PC-3 (cell line): ENCODE results near the gene ABCC12. TPM values are rescaled to one million over a fixed set of nuclear protein-coding genes. Genes with fewer than 3 reads are reported as not detected.

ENCODE experiments used
- ATAC-seq: fragments of 200-7000 bp; cut with Tn5 transposase; 2 replicates; pipeline ENCODE4 v1.9.1; 2020; ENCODE audit warnings: mild to moderate bottlenecking, moderate library complexity
- BruUV-seq: library from RNA; stranded (reverse); fragments of 400-500 nt; replicated peaks from 2 replicates; lab custom pipeline; 2021; lab: Mats Ljungman, UMichigan
- CTCF ChIA-PET: fragments of 300-600 bp; sonication (Branson Sonifier 250); formaldehyde crosslinking; loops from one replicate; lab custom pipeline; 2022; ENCODE audit warnings: antibody characterized with exemption; lab: Charles Lee
- POLR2A ChIA-PET: fragments of 300-600 bp; sonication (Branson Sonifier 250); formaldehyde crosslinking; loops from one replicate; lab custom pipeline; 2022; ENCODE audit warnings: antibody characterized with exemption; ENCODE audit not compliant: unreplicated experiment; lab: Charles Lee
- DNase-seq: peaks from one replicate; pipeline ENCODE4 v3.0.0-alpha.2; 2015
- H2AFZ ChIP-seq: fragments of 300-600 bp; sonication (generic); 2 replicates; pipeline ENCODE4 v1.6.0; 2016; ENCODE audit warnings: antibody characterized with exemption, low read length
- H3F3A ChIP-seq: fragments of 300-600 bp; sonication (generic); one replicate; pipeline ENCODE4 v1.6.0; 2017; ENCODE audit warnings: antibody characterized with exemption, low read length, control low read depth, mild to moderate bottlenecking; ENCODE audit not compliant: unreplicated experiment
- H3K27ac ChIP-seq: fragments of 300-600 bp; sonication (generic); 2 replicates; pipeline ENCODE4 v1.5.1; 2016; ENCODE audit warnings: mild to moderate bottlenecking, low read length
- H3K27me3 ChIP-seq: fragments of 300-600 bp; sonication (generic); 2 replicates; pipeline ENCODE4 v1.6.1; 2016; ENCODE audit warnings: low read length, mixed read lengths
- H3K36me3 ChIP-seq: fragments of 300-600 bp; sonication (generic); 2 replicates; pipeline ENCODE4 v1.6.1; 2016; ENCODE audit warnings: low read depth, mixed run types, low read length, mixed read lengths
- H3K4me1 ChIP-seq: fragments of 300-600 bp; sonication (generic); 2 replicates; pipeline ENCODE4 v1.5.1; 2016; ENCODE audit warnings: low read length; ENCODE audit not compliant: insufficient read depth
- H3K4me2 ChIP-seq: fragments of 300-600 bp; sonication (generic); 2 replicates; pipeline ENCODE4 v1.6.0; 2016; ENCODE audit warnings: low read length
- H3K4me3 ChIP-seq: fragments of 300-600 bp; sonication (generic); 2 replicates; pipeline ENCODE4 v1.5.1; 2016; ENCODE audit warnings: mild to moderate bottlenecking, low read length, mixed read lengths
- H3K79me2 ChIP-seq: fragments of 300-600 bp; sonication (generic); 2 replicates; pipeline ENCODE4 v1.6.1; 2017; ENCODE audit warnings: low read length, mixed read lengths
- H3K9ac ChIP-seq: fragments of 300-600 bp; sonication (generic); 2 replicates; pipeline ENCODE4 v1.6.0; 2016; ENCODE audit warnings: mild to moderate bottlenecking, low read length
- H3K9me2 ChIP-seq: fragments of 300-600 bp; sonication (generic); replicated peaks from 2 replicates; pipeline ENCODE4 v1.6.1; 2016; ENCODE audit warnings: mixed run types, low read length, mixed read lengths
- H3K9me3 ChIP-seq: fragments of 300-600 bp; sonication (generic); 2 replicates; pipeline ENCODE4 v1.6.1; 2016; ENCODE audit warnings: low read length, mixed read lengths
- H4K20me1 ChIP-seq: fragments of 300-600 bp; sonication (generic); 2 replicates; pipeline ENCODE4 v1.6.1; 2016; ENCODE audit warnings: low read length, mixed read lengths
- EZH2 ChIP-seq: fragments of 300-600 bp; sonication (generic); IDR thresholded peaks from one replicate; pipeline ENCODE4 v1.6.1; 2017; ENCODE audit warnings: antibody characterized with exemption, mild to moderate bottlenecking, low read length; ENCODE audit not compliant: unreplicated experiment
- EZH2phosphoT487 ChIP-seq: fragments of 300-600 bp; sonication (generic); IDR thresholded peaks from 2 replicates; pipeline ENCODE4 v1.6.1; 2018; ENCODE audit warnings: mild to moderate bottlenecking, antibody characterized with exemption, low read length, borderline replicate concordance
- intact Hi-C: fragments of 100-400 bp; cut with micrococcal nuclease; formaldehyde crosslinking; loops from 2 replicates; pipeline ENCODE4 v1.9.0; 2023
- total RNA-seq: library from RNA; depleted of rRNA; stranded (reverse); fragments of >200 nt; gene quantifications from 2 replicates; pipeline ENCODE4 v1.2.3, GENCODE V29; 2014
- TF ChIP-seq, protein P1 (sequence below): fragments of 300-600 bp; sonication (generic); conservative IDR thresholded peaks from 2 replicates; pipeline ENCODE4 v1.5.1; 2017; ENCODE audit warnings: antibody characterized with exemption, low read depth, mild to moderate bottlenecking, low read length

ABCC12 gene
- total RNA-seq, 1 experiment from 2014 or later, result not detected

DNA sequence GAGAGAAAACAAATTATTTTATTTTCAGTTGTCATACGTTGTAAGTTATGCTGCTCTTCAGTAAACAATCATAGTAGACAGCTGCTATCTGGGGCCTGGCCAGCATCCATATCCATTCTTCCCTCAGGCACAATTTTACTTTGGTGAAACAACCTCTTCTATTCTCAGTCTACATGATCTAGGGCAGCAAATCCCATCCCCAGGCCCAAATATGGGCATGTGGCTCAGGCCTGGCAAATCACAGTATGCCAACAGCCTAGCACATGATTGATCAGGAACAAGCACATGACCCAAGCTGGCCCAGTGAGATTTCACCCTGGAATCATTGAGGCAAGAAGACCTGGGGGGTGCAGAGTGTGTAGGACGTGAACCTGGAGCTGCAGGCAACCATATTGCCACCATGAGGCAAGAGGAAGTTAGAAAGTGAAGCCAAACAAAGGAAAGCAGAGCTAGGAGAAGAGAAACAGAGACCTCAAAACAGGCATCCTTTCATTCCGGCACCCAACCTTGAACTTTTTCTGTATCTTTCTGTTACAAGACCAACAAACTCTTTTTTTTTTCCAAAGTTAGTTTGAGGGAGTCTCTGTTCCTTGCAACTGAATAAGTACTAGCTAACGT, 10.3 kb upstream of the ABCC12 start:
- Histone ChIP-seq H3K4me2 (peak overlapping the region; percentile 73; the same call in 1 of the 2 replicates), H3K9ac (0 out of 2 replicates have a peak overlapping the region, but pooled peaks have one; percentile 37), H3K4me3 (no peak overlapping the region), H3K4me1 (peaks cover 13% of the 10 kb centered on the region), H3K9me2 (no peaks in the 10 kb centered on the region), H3K27ac (no peak overlapping the region), H3K36me3 (no peaks in the 10 kb centered on the region), H3F3A (no peaks in the 10 kb centered on the region), H3K9me3 (no peaks in the 10 kb centered on the region), H4K20me1 (no peaks in the 10 kb centered on the region), H3K27me3 (no peaks in the 10 kb centered on the region), H2AFZ (peak overlapping the region; percentile 83; the same call in 1 of the 2 replicates), H3K79me2 (no peaks in the 10 kb centered on the region)
- CTCF ChIA-PET, result interaction anchor here (0.7 to 1.9 kb wide), 2 partner anchors 152 to 1024 kb away, joined by 3 to 6 read pairs; no protein-coding TSS in a partner anchor
- peak; percentile 29; the same call in 1 of the 2 replicates for ATAC-seq
- TF ChIP-seq, protein P1, sequence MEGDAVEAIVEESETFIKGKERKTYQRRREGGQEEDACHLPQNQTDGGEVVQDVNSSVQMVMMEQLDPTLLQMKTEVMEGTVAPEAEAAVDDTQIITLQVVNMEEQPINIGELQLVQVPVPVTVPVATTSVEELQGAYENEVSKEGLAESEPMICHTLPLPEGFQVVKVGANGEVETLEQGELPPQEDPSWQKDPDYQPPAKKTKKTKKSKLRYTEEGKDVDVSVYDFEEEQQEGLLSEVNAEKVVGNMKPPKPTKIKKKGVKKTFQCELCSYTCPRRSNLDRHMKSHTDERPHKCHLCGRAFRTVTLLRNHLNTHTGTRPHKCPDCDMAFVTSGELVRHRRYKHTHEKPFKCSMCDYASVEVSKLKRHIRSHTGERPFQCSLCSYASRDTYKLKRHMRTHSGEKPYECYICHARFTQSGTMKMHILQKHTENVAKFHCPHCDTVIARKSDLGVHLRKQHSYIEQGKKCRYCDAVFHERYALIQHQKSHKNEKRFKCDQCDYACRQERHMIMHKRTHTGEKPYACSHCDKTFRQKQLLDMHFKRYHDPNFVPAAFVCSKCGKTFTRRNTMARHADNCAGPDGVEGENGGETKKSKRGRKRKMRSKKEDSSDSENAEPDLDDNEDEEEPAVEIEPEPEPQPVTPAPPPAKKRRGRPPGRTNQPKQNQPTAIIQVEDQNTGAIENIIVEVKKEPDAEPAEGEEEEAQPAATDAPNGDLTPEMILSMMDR, result no peak
- TF ChIP-seq EZH2 (no peak), EZH2phosphoT487 (no peak)
- intact Hi-C loops, result loop anchor here (2.0 to 10.0 kb wide), 5 partner anchors 401 to 1219 kb away; no protein-coding TSS in a partner anchor
- DNase-seq, result peak; percentile 56
- POLR2A ChIA-PET, result no interaction called here
- no TSS peak for BruUV-seq

DNA sequence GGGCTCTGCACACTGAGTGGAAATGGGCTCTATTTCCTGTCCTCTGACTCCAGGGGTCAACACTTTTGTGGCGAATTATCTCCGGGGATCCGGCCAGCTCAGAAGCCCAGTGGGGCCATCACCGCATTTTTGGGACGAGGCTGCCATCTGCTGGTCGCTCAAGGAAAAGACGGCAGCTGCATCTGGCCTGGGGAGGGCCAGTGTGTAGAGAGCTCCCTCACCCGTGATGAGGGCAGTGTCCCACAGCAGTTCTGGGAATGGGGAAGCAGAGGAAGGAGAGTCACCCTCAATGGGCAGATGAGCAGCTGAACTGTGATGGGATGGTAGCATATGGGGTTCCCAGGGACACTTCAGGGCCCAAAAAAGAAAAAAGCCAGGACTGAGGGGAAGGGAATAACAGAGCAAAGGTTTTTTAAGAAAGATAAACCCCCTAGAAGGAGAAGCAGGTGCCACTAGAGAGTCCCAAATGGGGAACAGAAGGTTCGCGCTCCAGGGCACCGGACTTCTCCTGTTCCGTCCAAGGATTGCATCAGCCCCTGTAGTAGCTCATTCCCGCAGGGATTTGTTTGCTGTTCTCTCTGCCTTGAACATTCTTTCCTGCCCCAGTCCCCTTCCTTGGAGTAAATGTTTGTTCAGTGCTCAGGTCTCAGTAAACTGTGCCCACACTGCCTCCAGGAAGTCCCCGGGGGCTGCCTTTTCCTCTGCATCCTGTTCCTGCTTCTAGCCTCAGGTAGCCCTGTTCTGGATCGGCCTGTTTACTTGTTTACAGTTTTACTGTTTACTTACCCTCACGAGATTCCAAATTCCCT, 9.3 kb upstream of the ABCC12 start:
- POLR2A ChIA-PET, result interaction anchor here (0.5 to 1.0 kb wide), 2 partner anchors 404 to 1029 kb away, joined by 4 to 9 read pairs; no protein-coding TSS in a partner anchor
- Histone ChIP-seq H3K27me3 (no peaks in the 10 kb centered on the region), H3K4me2 (peak overlapping the region; percentile 73), H4K20me1 (no peaks in the 10 kb centered on the region), H3K9ac (peak overlapping the region; percentile 37; the same call in 1 of the 2 replicates), H3K4me1 (peaks cover 13% of the 10 kb centered on the region), H3F3A (no peaks in the 10 kb centered on the region), H3K9me2 (no peaks in the 10 kb centered on the region), H3K36me3 (no peaks in the 10 kb centered on the region), H2AFZ (peak overlapping the region; percentile 83), H3K4me3 (peak overlapping the region; percentile 49; the same call in 1 of the 2 replicates), H3K9me3 (no peaks in the 10 kb centered on the region), H3K27ac (peak overlapping the region; percentile 40), H3K79me2 (no peaks in the 10 kb centered on the region)
- CTCF ChIA-PET, result interaction anchor here (0.5 to 1.9 kb wide), 12 partner anchors 31 to 1127 kb away, joined by 3 to 10 read pairs (median 3); no protein-coding TSS in a partner anchor
- BruUV-seq, result TSS peak; percentile 31
- peak; percentile 93 for ATAC-seq
- intact Hi-C loops, result loop anchor here (2.0 to 10.0 kb wide), 5 partner anchors 400 to 1218 kb away; no protein-coding TSS in a partner anchor
- DNase-seq, result peak; percentile 77
- TF ChIP-seq EZH2phosphoT487, result no peak
- TF ChIP-seq, protein P1, result peak; percentile 85
